ENCODE data around the gene CCSER2. TPM values are rescaled to one million over a fixed set of nuclear protein-coding genes. Genes with fewer than 3 reads are reported as not detected.

Gene CCSER2
- total RNA-seq, 4 donors from 2014 or later: 26.4 to 48.3 (median 31.7) TPM

DNA sequence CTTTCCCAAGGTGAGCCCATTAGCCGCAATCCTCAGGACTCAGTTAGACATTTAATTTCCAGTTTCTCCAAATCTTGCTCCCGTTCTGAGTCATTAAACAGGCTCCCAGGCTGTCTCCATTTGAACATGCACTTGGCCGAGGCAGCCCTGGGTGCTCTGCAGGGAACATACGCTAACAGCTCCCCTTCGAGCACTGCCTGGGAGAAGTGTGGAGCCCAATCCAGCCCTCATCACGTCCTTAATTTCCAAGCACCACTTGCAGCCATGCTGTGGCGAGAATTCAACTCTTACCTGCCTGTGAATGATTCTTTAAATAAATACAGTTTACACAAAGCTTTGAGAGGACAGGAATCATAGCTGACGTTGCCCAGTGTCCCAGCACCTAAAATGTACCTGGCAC, 218.2 kb downstream of the CCSER2 start:
- WGBS, 2 donors: 77 to 81% methylated on average over 7 to 8 of the region's 8 CpGs
- H3K27ac ChIP-seq: no peak overlapping the region
- H3K4me3 ChIP-seq: no peak overlapping the region
- no peaks in the 10 kb centered on the region for H3K9me3 ChIP-seq
- no peaks in the 10 kb centered on the region for H3K36me3 ChIP-seq
- TF ChIP-seq, protein P1, sequence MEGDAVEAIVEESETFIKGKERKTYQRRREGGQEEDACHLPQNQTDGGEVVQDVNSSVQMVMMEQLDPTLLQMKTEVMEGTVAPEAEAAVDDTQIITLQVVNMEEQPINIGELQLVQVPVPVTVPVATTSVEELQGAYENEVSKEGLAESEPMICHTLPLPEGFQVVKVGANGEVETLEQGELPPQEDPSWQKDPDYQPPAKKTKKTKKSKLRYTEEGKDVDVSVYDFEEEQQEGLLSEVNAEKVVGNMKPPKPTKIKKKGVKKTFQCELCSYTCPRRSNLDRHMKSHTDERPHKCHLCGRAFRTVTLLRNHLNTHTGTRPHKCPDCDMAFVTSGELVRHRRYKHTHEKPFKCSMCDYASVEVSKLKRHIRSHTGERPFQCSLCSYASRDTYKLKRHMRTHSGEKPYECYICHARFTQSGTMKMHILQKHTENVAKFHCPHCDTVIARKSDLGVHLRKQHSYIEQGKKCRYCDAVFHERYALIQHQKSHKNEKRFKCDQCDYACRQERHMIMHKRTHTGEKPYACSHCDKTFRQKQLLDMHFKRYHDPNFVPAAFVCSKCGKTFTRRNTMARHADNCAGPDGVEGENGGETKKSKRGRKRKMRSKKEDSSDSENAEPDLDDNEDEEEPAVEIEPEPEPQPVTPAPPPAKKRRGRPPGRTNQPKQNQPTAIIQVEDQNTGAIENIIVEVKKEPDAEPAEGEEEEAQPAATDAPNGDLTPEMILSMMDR (IDR thresholded peaks at IDR 0.05): no peak
- TF ChIP-seq POLR2A (IDR thresholded peaks at IDR 0.05): no peak
- peaks cover 0 to 49% (median 0%) of the 10 kb centered on the region in 4 donors for H3K27me3 ChIP-seq
- H3K4me1 ChIP-seq: no peaks in the 10 kb centered on the region
- intact Hi-C loops (cut with DNase I): no loop called here
- no peak for DNase-seq

DNA sequence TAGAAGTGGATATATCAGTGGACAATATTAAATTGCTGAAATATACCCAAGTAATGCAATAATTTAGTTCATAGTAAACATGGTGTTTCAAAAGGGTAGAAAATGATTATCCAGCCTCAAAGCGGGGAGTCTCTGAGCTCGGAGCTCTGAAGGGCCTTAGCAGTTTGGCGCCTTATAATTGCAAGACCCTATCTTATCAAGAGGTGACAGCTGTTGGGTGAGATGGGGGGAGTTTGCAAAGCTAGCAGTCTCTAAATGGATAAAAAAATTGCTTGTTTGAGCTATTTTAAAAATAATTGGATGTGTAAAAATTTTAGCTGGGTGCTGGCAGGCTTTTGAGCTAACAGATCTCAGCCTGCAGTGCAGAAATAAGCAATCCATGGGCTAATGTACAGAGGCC, 219.2 kb downstream of the CCSER2 start:
- DNase-seq: no peak
- H3K4me3 ChIP-seq: no peak overlapping the region
- no peaks in the 10 kb centered on the region for H3K9me3 ChIP-seq
- WGBS, 2 donors: 80 to 83% methylated on average over 3 of the region's 3 CpGs
- TF ChIP-seq, protein P1 (IDR thresholded peaks at IDR 0.05): no peak
- TF ChIP-seq POLR2A (IDR thresholded peaks at IDR 0.05): no peak
- intact Hi-C loops (cut with DNase I): no loop called here
- H3K27ac ChIP-seq: no peak overlapping the region
- no peaks in the 10 kb centered on the region for H3K36me3 ChIP-seq
- H3K4me1 ChIP-seq: no peaks in the 10 kb centered on the region
- H3K27me3 ChIP-seq: peaks cover 0 to 47% (median 0%) of the 10 kb centered on the region in 4 donors

DNA sequence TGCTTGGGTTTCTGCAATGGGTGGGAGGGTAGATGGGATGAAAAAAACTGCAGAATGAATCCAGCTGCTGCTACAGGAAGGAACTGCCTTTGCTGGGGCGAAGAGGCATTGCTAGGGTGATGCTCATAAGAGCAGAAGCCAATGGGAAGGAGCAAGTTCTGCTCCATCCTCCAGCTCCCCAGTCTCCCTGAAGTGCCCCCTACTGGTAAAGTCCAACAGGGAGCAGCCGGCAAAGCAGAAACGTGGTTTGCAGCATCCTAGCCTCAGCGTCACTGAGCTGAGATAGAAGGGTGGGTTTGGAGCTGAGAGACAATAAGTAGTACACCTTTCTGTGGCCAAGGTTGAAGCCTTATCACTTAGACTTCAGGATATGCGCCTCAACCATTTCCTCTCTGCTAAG, 220.5 kb downstream of the CCSER2 start:
- Histone ChIP-seq H3K9me3 (no peaks in the 10 kb centered on the region), H3K4me1 (no peaks in the 10 kb centered on the region), H3K27ac (no peak overlapping the region), H3K36me3 (no peaks in the 10 kb centered on the region), H3K27me3 (peaks cover 0 to 44% (median 0%) of the 10 kb centered on the region in 4 donors), H3K4me3 (no peak overlapping the region)
- no peak for DNase-seq
- TF ChIP-seq, protein P1 (IDR thresholded peaks at IDR 0.05): no peak
- TF ChIP-seq POLR2A (IDR thresholded peaks at IDR 0.05): no peak
- WGBS, 2 donors: 53 to 61% methylated on average over 3 to 5 of the region's 5 CpGs
- intact Hi-C loops (cut with DNase I): no loop called here

DNA sequence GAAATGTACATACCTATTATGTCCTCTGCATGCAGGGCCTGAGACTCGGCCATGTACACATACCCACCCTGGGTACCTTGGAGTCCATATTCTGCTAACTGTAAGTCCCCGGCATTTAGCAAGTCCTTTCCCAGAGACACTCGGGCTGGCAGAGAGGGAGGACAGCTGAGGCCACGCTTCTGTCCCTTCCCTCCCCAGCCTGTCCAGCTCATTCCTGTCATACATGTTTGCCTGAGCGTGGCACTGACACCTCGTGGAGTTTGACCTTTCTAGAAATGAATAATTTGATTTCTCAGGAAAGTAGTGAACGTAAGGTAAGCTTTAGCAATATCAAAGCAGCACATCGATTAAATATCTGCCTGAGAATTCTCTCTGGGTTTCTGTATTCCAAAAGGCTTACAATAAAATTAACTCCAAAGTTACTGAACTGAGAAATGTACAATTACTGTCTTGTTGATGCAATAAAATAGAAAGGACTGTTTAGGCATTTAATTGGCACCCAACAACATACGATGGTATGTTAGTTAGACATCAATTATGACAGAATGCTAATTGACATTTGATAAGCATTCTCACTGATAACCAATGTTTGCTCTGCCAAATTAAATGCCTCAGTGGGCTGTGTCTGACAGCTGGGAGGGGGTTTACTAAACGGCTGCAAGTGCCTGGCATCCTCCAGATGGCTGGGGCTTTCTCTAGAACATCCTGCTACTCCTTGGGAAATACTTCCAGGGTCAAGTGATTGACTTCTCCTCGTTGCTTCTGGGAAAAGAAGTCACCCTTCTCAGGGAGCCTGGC, 221.2 kb downstream of the CCSER2 start:
- no peak for TF ChIP-seq POLR2A (IDR thresholded peaks at IDR 0.05)
- TF ChIP-seq, protein P1 (IDR thresholded peaks at IDR 0.05): no peak
- Histone ChIP-seq H3K27me3 (peaks cover 0 to 44% (median 0%) of the 10 kb centered on the region in 4 donors), H3K4me3 (no peak overlapping the region), H3K9me3 (no peaks in the 10 kb centered on the region), H3K36me3 (no peaks in the 10 kb centered on the region), H3K4me1 (no peaks in the 10 kb centered on the region), H3K27ac (no peak overlapping the region)
- no peak for DNase-seq
- WGBS, 2 donors: 52 to 55% methylated on average over 9 to 11 of the region's 11 CpGs
- intact Hi-C loops (cut with DNase I): no loop called here

DNA sequence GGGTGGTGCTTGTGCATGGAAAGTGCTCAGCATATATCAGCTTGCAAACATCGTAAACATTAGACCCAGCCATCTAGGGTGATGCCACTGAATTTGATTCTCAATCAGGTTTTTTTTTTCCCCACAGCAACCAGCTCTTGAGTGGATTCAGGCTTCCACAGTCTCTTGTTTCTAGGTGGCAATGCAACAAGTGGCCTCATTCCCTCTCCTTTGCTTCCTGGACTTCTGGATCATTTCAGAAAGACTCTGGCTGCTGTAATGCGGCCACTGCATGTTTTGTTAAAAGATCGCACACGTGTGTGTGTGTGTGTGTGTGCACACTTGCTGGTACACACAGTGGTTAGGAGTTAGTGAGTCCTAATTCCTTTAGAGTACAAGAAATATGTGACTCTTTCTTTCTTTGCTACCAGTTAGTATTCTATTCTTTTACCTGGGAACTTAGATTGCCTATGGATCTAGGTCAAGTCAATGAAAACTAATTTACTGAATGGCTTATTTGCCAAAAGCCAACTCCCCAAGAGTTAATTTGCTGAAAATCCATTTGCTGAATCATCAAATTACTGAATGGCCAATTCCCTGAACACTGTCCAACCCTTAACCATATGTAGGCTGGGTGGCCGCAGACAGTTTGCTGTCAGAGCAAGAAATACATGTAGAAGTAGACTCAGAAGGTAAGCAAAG, 222.5 kb downstream of the CCSER2 start:
- no peaks in the 10 kb centered on the region for H3K36me3 ChIP-seq
- TF ChIP-seq, protein P1 (IDR thresholded peaks at IDR 0.05): no peak
- TF ChIP-seq POLR2A (IDR thresholded peaks at IDR 0.05): no peak
- DNase-seq: no peak
- no peaks in the 10 kb centered on the region for H3K4me1 ChIP-seq
- no peak overlapping the region for H3K27ac ChIP-seq
- peaks cover 0 to 44% (median 0%) of the 10 kb centered on the region in 4 donors for H3K27me3 ChIP-seq
- no peaks in the 10 kb centered on the region for H3K9me3 ChIP-seq
- no peak overlapping the region for H3K4me3 ChIP-seq
- intact Hi-C loops (cut with DNase I): no loop called here
- WGBS, 2 donors: 81 to 96% methylated on average over 5 of the region's 5 CpGs

All from esophagus squamous epithelium (tissue), 5 donors.